Sigmoid colon (tissue), 4 donors: ENCODE results near the gene LENEP.

ENCODE experiments used
- EP300 ChIP-seq, 4 donors: sonication (generic); formaldehyde crosslinking; IDR thresholded peaks; one replicate each; pipeline ENCODE4 v1.6.1; 2017; ENCODE audit warnings: antibody characterized with exemption in 4 of 4
- POLR2A ChIP-seq, 2 donors: fragments of 450-650 bp; IDR thresholded peaks; one replicate each; pipeline ENCODE4 v1.6.1; 2016; ENCODE audit warnings: antibody characterized with exemption in 2 of 2, mild to moderate bottlenecking in 2 of 2, moderate library complexity in 2 of 2
- POLR2AphosphoS5 ChIP-seq, 4 donors: sonication (generic); formaldehyde crosslinking; IDR thresholded peaks; one replicate each; pipeline ENCODE4 v1.6.1; 2017; ENCODE audit warnings: antibody characterized with exemption in 4 of 4
- TF ChIP-seq, protein P1 (sequence below), 4 experiments: fragments of 450-650 bp in 3 of 4; fragments of 200-600 bp in 1 of 4; IDR thresholded peaks; one replicate each; pipeline ENCODE4 v1.5.1; 2016 to 2019; ENCODE audit warnings: antibody characterized with exemption in 4 of 4, mild to moderate bottlenecking in 3 of 4, moderate library complexity in 2 of 4

DNA sequence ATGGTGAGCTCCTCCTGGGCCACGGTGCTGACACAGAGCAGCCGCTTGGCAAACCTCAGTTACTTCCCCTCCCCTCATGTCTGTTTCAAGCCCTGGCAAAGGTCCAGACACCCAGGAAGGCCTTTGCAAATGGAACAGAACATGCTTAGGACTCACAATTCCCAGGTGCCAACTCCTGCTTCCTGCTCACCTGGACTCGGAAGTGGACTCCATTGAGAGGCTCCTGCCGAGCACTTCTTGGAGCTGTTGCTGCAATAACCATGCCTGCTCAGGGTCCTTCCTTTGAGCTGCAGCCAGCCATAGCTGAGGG is 29.5 kb downstream of the LENEP start:
- TF ChIP-seq, protein P1, sequence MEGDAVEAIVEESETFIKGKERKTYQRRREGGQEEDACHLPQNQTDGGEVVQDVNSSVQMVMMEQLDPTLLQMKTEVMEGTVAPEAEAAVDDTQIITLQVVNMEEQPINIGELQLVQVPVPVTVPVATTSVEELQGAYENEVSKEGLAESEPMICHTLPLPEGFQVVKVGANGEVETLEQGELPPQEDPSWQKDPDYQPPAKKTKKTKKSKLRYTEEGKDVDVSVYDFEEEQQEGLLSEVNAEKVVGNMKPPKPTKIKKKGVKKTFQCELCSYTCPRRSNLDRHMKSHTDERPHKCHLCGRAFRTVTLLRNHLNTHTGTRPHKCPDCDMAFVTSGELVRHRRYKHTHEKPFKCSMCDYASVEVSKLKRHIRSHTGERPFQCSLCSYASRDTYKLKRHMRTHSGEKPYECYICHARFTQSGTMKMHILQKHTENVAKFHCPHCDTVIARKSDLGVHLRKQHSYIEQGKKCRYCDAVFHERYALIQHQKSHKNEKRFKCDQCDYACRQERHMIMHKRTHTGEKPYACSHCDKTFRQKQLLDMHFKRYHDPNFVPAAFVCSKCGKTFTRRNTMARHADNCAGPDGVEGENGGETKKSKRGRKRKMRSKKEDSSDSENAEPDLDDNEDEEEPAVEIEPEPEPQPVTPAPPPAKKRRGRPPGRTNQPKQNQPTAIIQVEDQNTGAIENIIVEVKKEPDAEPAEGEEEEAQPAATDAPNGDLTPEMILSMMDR (IDR thresholded peaks at IDR 0.05): no peak
- no peak for TF ChIP-seq POLR2A (IDR thresholded peaks at IDR 0.05)
- TF ChIP-seq EP300 (IDR thresholded peaks at IDR 0.05): no peak
- TF ChIP-seq POLR2AphosphoS5 (IDR thresholded peaks at IDR 0.05): no peak
